Dermis blood vessel endothelial cell (primary cell): ENCODE data around the gene SZRD1. TPM values are rescaled to one million over a fixed set of nuclear protein-coding genes. Genes with fewer than 3 reads are reported as not detected.
"Not testable (repeated sequence)": the region's sequence is repeated elsewhere in the genome, so short reads cannot be mapped to it uniquely, and the experiment has no call there.

ENCODE experiments used
- DNase-seq: peaks from one replicate; pipeline ENCODE4 v3.0.0; 2010
- total RNA-seq: library from RNA; depleted of rRNA; stranded (reverse); fragments of >200 nt; gene quantifications from 2 replicates; pipeline ENCODE4 v1.2.3, GENCODE V29; 2014

Gene SZRD1
- 23.5 and 48.7 TPM in 2 replicates for total RNA-seq

DNA sequence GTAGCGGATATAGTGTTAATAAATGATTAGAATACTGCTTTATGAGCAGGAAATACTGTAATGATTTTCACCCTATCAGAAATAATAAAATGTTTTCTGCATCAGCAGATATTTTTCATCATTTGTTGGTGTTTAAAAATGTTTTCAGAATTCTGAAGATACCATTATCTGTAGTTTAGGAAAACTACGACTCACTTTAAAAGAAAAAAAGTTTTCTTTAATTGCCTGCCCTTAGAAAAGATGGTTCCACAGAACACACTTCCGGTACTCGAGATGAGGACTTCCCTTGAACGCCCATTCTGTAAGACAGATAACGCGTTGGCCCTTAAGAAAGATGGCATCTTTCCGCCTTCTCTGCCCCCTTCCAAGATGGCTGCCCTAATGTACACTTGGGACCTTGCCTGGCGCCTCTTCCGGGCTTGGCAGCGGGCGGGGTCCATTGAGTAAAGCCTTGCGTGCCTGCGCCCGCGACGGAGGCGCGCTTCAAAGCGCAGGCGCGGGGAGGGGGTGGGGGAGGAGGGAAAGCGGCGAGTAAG is at the start of gene SZRD1:
Gene SZRD1, plus strand, starts transcription at position 521 of the 536 bp plus-strand sequence. CDS start 16 bp downstream, outside the sequence.
- peak; percentile 100 for DNase-seq

DNA sequence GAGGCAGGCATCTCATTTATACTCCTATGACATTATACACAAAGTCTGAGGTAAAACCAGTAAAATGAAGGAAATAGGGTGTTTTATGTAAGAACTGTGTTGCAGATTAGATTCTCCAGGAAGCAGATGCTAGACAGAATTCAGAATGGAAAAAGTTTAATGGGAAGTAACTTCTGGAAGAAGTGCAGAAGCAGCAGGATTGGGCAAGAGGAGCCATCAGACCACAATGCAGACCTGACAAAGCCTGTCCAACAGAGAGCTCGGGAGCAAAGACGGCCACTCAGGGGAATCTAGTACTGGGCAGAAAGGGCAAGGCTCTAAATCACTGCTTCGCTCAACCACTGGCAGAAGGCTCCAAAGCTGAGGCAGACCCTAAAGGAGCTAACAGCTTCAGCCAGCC is 48.5 kb upstream of the SZRD1 start:
- peak; percentile 10 for DNase-seq

- no peak for DNase-seq
These were observed 45.7 kb upstream of the SZRD1 start for GRCh38 chr1:16321176-16321867.

DNA sequence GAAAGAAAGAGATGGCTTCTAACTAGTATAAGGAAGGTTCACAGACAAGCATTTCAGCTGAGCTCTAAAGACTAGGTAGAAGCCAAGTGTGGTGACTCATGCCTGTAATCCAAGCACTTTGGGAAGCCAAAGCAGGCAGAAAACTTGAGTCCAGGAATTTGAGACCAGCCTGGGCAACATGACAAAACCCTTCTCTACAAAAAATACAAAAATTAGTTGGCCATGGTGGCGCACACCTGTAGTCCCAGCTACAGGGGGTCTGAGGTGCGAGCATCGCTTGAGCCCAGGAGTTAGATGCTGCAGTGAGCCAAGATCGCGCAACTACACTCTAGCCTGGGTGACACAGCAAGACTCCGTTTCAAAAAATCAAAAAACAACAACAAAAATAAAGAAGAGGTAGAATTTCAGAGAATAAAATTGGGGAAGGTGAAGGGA is 42.6 kb upstream of the SZRD1 start:
- DNase-seq = peak; percentile 64

- no peak for DNase-seq
These were observed 40.1 kb upstream of the SZRD1 start for GRCh38 chr1:16326833-16327404.

DNA sequence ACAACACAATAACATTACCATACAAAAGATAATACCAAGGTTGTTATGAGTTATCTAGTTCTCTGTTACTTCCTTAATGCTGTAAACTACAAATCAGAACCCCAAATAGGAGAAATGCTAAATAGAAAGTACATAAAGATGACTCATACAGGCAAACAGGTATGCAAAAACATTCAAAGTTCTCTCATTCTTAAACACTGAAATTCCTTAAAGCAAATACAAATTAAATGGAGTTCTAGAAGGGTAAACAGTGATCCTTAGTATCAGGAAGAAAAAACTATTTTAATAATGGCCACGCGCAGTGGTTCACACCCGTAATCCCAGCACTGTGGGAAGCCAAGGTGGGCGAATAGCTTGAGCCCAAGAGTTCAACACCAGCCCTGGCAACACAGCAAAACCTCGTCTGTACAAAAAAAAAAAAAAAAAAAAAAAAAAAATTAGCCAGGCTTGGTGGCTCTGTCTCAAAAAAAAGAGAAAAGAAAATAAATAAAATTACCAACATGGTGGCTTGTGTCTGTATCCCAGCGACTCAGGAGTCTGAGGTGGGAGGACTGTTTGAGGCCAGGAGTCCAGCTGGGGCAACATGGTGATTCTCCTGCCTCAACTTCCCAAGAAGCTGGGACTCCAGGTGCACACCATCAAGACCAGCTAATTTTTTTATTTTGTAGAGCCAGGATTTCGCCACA is 32.2 kb upstream of the SZRD1 start:
- no peak for DNase-seq

DNA sequence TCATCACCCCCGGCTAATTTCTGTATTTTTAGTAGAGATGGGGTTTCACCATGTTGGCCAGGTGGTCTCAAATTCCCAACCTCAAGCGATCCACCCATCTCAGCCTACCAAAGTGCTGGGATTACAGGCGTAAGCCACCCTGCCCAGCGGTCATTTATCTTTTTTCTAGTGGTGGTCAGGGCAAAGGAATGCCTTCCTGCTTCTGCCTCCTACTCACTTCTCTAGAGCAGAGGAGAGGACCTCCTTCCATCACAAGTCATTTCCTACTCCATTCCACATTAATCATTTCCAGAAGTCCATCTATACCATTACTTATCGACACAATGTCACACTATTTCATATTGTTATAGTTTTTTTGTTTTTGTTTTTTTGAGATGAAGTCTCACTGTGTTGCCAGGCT is 28.1 kb upstream of the SZRD1 start:
- DNase-seq = no peak

DNA sequence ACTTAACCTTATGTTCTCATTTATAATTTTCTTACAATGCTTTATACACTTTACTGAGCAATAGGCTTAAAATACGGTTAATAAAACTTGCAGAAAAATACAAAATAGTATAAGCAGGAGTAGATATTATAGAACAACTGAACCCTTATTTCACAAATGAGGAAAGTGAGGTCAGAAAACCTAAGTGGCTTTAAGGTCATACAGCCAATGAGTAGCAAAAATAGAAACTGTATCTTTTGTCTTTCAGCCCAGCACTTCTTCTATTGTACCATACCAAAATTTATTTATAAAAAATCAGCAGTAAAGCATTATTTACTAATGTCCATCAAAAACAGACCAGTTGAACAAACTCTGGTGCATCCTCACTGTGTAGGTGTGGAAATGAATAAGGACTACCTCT is 26.4 kb upstream of the SZRD1 start:
- DNase-seq = no peak

- no peak for DNase-seq
These were observed 24.5 kb upstream of the SZRD1 start for GRCh38 chr1:16342331-16343062.

- DNase-seq = not testable (repeated sequence)
These were observed 23.8 kb upstream of the SZRD1 start for GRCh38 chr1:16343276-16343675.

GRCh38 chr1:16348414-16349182 is 18.4 kb upstream of the SZRD1 start:
- peak; percentile 33 for DNase-seq

GRCh38 chr1:16349847-16350406 is 17.1 kb upstream of the SZRD1 start:
- no peak for DNase-seq

DNA sequence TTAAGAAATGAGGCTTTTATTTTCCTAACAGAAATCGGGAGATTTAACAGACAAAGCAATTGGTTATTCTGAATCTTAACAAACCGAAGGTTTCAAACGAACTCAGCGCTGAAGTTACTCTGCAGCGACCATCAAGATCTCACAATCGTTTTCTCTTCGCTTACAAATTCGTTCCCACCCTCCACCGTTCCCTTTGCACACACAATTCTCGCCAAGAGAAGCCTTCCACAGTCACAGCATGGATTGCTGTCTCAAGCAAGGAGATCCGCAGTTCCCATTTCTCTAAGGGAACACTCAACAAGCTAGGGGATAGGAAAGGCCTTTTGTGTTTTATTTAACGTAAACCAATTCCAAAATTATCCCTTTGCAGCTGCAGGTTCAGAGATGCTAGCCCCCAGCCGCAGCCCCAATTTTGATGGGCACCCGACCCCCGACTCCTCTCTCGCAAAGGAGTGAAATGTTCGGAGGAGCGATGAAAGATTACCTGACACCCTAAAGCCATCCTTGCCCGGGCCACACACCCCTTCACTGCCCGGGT is 15.5 kb upstream of the SZRD1 start:
- DNase-seq = peak; percentile 51

GRCh38 chr1:16351994-16352841 is 14.8 kb upstream of the SZRD1 start, which contains the start of gene FBXO42:
FBXO42 (minus strand) TSS chr1:16352480; CDS start chr1:16315418, 37,062 bp downstream.
- DNase-seq = peak; percentile 96

DNA sequence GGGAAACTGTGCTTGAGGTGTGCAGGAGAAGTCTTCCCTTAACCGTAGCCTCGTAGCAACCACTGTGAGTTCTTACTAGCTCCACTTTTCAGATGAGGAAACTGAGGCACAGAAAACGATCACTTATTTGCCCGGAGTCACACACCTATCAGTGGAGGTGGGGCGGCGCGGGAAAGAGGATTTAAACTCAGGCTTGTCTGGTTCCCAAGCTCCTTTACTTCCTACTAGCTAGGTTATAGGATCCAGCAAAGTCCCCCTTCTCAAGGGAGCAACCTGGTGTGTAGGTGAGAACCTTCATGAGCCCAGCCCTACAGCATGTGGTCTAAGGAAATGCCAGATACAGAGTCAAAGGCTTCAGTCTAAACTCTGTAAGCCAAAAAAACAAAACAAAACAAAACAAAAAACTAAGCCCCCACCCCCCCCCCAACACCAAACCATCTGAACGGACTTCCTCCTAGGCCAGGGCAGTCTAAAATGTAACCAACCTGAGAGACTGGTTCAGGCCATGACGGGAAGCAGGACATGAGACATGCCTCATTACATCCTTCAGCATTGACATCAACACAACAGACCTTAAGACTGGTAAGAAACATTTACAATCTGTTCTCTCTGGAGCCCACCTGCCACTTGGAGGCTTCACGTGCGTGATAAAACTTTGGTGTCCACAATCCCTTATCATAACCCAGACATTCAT is 14.1 kb upstream of the SZRD1 start:
- peak; percentile 47 for DNase-seq

GRCh38 chr1:16354619-16355018 is 12.4 kb upstream of the SZRD1 start:
- no peak for DNase-seq

- DNase-seq = no peak
These were observed 10.2 kb upstream of the SZRD1 start for GRCh38 chr1:16356867-16357266.

- not testable (repeated sequence) for DNase-seq
These were observed 1.9 kb upstream of the SZRD1 start for GRCh38 chr1:16365146-16365498.

- DNase-seq = peak; percentile 85
These were observed 371 bp downstream of the SZRD1 start for GRCh38 chr1:16367258-16367967.
